Fibroblast of skin of right quadriceps (primary cell): ENCODE measurements around the gene NAP1L4.
A peak's percentile ranks its signal among the peaks of the same experiment; 100 is the strongest.
"Not testable (repeated sequence)": the region's sequence is repeated elsewhere in the genome, so short reads cannot be mapped to it uniquely, and the experiment has no call there.

ENCODE experiments used
- DNase-seq: peaks from one replicate; pipeline ENCODE4 v3.0.0-alpha.2; 2013

Gene NAP1L4

DNA sequence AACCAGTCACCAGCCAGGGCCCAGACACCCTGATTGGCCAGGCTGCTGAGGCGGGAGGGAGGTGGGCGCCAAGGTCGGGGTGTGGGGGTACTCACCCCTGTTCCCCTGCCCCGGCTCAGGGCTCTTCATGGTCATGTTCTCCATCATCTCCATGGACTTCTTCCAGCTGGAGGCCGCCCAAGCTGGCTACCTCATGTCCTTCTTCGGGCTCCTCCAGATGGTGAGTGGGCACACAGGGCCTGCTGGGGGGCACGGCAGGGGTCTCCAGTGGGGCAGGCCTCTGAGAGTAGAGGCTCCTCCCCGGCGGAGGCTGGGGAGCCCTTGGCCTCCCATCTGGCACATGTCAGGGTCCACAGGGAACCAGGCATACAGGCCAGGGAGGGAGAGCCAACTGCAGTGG, 72.9 kb downstream of the NAP1L4 start:
- DNase-seq: no peak

DNA sequence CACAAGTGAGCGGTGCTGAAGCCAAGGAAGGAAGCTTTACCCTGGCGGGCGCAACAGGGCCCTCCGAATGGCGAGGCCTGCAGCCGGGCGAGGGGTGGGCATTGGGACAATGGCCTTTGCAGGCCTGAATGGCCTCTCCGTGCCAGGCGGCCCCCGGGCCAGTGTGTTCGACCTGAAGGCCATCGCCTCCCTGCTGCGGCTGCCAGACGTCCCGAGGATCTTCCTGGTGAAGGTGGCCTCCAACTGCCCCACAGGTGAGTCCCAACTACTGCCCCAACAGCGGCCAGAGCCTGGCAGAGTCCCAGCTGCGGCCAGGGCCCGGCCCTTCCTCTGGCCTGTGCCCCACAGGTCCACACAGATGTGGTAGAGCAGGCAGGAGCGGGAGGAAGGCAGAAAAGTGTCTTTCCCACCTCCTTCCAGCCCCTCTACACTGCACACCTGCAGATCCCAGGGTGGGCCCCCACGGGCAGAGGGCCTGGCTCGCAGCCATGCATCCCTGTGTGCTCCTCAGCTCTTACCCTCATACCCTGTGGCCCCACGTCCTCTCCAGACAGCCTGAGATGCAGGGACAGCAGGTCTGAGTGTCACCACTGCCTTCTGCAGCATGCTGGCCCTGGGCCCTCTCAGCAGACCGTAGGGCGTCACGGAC, 74.2 kb downstream of the NAP1L4 start:
- DNase-seq: no peak

- no peak for DNase-seq
Observed at GRCh38 chr11:2916892-2917645, 75.1 kb downstream of the NAP1L4 start.

GRCh38 chr11:2916114-2916891, 75.8 kb downstream of the NAP1L4 start:
- DNase-seq: no peak

DNA sequence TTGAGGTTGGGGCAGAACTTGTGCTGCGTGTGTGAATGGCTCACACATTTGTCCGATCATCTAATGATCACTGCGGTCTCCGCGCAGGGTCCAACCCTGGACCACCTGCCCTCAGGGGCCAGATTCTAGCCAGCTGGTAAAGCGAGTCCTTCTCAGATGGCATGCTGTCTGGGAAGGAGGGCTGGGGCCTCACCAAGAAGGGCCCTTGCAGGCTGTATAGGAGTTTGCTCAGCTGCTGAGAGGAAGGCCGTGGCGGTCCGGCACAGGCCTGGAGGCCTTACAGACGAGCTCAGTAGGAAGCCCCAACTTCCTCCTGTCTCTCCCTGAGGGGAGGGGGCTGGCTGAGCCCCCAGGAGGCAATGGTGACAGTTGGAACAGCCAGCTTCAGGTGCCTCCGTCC, 76.7 kb downstream of the NAP1L4 start:
- no peak for DNase-seq

DNA sequence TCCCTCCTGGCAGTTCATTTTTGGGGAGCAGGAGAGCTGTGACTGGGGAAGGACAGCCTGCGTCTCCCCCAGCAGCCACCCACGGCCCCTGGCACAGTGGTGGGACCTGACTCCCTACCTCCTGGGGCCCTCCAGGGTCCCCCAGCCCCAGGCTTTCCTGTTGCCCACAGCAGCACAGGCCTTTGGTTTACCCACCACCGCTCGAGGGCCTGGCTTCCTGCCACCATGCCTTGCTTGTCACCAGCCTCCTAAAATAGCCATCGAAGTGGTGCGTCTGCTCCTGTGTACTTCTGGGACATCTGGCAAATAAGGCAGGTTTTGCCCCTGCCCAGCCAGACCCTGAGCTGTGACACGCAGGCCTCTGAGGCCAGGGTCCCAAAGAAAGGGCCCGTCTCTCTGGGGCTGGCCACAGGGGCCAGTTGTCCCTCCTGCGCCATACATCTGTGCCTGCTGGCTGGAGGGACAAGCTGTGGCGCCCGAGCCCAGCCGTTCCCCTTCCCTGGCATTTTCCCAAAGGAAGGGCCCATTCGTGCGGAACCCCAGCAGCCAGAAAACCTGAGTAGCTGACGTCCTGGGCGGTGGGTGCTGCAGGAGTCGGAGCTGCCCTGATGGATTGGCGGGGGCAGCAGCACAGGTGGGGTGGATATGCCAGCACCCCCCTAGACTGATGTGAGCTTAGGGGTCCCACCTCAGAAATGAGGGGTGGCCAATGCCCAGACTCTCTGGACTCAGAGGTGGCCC, 77.5 kb downstream of the NAP1L4 start:
- DNase-seq: no peak

GRCh38 chr11:2913776-2914175, 78.4 kb downstream of the NAP1L4 start:
- DNase-seq: no peak

DNA sequence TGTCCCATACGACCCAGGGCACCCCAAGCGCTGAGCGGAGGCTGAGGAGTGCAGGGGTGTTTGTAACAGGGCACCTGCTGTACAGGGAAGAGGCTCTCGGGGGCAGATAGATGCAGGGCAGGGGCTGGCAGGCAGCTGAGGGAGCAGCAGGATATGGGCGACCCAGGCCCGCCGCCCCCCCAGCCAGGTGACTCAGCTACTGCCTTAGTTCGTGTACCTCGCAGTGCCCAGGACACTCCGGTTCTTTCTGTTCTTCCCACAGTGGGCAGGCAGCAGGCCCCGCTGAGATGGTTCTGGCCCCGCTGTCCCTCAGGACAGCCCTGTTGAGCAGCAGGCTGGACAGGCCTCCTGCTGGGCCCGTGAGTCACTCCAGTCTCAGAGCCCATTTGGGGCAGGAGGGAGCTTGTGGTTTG, 79.1 kb downstream of the NAP1L4 start:
- DNase-seq: peak; percentile 40

DNA sequence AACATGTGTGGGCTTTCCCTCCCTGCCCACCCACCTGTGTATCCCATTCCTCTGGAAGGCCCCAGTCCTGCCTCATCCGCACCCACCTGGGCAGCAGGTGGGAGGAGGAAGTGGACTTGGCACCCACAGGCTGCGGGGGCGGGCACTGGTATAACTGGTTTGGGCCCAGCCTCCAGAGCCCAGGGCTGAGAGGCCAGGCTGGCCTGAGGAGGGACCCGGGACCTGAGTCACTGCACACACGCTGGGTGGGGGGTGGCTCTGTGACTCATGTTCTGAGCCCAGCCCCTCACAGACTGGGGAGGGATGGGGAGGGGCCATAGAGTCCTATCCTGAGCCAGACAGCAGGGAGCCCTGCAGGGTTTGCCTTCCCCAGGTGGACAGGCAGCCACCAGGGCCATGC, 79.6 kb downstream of the NAP1L4 start:
- DNase-seq: peak; percentile 87

DNA sequence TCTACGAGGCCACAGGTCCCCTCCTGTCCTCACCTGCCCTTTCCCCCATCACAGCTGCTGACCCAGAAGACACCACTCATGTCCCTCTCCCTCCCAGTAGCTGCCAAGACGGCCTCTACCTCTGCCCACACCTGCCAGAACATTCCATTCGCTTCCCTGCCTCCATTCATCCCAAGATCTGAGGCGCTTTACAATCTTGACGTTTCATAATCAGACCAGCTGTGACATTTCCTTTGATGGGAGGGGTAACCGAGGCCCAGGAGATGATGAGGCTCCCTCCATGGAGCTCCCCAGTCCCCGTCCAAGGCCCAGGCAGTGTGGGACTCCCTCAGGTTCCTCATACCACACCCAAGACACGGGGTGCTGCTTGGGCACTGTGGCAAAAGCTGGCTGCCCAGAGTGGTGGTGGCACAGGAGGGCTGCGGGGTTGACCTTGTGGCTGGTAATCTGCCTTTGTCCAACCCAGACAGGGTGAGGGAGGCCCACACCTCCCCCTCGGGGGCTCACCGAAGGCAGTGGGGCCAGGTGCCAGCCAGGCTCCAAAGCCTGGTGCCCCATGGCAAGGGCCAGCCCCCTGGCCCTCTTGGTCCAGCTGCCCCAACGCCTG, 80.2 kb downstream of the NAP1L4 start:
- no peak for DNase-seq

- no peak for DNase-seq
Observed at GRCh38 chr11:2911088-2911784, 80.9 kb downstream of the NAP1L4 start.

GRCh38 chr11:2910401-2910955, 81.7 kb downstream of the NAP1L4 start:
- no peak for DNase-seq

GRCh38 chr11:2909133-2909902, 82.8 kb downstream of the NAP1L4 start:
- DNase-seq: no peak

DNA sequence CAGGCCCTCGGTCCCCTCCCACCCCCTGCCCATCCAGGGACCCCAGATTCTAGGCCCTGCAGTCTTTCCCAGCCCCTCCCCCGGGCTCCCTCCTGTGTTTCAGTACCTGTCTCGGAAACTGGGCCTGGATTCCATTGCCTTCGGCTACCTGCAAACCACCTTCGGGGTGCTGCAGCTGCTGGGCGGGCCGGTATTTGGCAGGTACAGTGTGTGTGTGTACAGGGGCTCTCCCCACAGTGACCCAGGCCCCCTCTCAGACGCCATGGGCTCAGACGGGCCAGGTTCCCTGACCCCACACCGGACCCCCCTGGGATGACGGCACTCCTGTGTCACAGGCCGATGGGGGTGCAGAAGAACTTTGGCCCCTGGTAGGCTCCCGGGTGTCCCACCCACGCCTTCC, 84.0 kb downstream of the NAP1L4 start:
- DNase-seq: no peak

DNA sequence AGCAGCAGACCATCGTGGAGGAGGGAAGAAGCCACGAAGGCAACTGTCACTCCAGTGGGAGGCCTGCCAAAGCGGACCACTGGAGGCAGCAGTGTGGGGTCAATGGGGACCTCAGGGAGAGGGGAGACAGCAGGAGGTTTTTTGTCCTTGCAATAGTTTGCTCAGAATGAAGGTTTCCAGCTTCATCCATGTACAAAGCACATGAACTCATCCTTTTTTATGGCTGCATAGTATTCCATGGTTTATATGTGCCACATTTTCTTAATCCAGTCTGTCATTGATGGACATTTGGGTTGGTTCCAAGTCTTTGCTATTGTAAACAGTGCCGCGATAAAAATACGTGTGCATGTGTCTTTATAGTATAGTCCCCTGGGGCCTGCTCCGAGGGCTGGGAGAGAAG, 86.8 kb downstream of the NAP1L4 start:
- not testable (repeated sequence) for DNase-seq

DNA sequence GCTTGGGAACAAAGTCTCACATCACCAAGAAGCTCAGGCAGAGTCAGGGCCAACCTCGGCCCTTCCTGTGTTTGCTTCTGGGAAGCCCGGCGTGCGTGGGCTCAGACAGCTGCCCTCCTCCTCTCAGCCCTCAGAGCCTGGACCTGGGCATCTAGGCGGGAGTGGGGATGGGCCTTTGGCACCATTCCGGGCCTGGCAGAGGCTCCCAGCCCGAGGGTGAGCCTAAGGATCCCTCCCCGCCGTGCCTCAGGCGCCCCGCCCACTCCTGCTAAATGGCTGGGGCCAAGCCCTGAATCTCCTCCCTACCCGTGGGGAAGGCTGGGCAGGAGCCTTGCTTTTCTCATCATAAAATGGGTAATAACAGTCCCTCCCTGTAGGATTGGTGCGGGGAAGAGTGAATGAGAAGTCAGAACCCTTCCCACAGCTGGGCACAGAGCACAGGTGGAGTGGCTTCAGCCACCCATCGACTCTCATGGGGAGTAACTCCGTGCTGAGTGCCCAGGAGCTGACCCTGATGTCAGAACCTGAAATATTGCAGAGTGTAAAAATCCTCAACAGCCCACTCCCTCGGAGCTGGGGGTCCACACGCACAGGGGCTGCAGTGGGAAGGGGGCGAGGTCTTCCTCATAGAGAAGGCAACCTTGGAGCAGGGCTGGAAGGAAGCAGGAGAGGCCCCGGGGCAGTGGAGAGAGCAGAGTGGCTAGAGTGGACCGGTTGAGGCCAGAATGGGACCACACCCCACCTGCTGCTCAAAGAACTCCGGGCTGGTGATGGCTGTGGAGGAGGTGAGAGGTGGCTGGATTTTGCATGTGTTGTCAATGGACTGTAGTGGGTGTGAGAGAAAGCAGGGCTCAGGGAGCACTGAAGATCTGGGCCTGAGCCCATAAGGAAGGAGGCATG, 87.7 kb downstream of the NAP1L4 start:
- no peak for DNase-seq

GRCh38 chr11:2903672-2904011, 88.5 kb downstream of the NAP1L4 start:
- no peak for DNase-seq

GRCh38 chr11:2902784-2903671, 89.1 kb downstream of the NAP1L4 start:
- no peak for DNase-seq
